NCI-H2171 treated with DMSO at 0.1 percent for 48 hours (cell line): ENCODE data around the gene ZNF276.
"Not testable (repeated sequence)": the region's sequence is repeated elsewhere in the genome, so short reads cannot be mapped to it uniquely, and the experiment has no call there.

Source experiments
- DNase-seq: peaks from one replicate; lab custom pipeline; 2025; lab: John Stamatoyannopoulos, UW

Gene ZNF276

GRCh38 chr16:89783952-89784351 lies 62.6 kb downstream of the ZNF276 start:
- DNase-seq, result not testable (repeated sequence)

- no peak for DNase-seq
Measured at GRCh38 chr16:89784406-89784805, 63.1 kb downstream of the ZNF276 start.

DNA sequence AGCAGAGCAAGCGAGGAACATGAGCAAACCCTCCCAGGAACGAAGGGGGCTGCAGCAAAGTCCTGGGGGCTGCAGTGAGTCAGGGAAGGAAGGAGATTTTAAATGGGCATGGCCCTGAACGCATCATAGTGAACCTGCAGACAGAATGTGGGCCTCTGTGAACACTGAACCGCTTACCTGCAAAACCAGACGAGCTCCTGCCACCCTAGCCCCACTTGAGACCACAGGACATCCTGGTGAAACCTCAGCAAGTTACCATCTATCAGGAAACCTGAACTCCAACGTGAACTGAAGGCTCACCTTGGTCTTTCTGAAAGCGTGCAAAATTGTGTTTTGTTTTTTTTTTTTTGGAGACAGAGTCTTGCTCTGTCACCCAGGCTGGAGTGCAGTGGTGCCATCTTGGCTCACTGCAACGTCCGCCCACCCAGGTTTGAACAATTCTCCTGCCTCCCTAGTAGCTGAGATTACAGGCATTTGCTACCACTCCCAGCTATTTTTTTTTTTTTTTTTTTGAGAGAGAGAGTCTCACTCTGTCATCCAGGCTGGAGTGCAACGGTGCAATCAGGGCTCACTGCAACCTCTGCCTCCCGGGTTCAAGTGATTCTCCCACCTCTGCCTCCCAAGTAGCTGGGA lies 64.3 kb downstream of the ZNF276 start:
- DNase-seq, result no peak

DNA sequence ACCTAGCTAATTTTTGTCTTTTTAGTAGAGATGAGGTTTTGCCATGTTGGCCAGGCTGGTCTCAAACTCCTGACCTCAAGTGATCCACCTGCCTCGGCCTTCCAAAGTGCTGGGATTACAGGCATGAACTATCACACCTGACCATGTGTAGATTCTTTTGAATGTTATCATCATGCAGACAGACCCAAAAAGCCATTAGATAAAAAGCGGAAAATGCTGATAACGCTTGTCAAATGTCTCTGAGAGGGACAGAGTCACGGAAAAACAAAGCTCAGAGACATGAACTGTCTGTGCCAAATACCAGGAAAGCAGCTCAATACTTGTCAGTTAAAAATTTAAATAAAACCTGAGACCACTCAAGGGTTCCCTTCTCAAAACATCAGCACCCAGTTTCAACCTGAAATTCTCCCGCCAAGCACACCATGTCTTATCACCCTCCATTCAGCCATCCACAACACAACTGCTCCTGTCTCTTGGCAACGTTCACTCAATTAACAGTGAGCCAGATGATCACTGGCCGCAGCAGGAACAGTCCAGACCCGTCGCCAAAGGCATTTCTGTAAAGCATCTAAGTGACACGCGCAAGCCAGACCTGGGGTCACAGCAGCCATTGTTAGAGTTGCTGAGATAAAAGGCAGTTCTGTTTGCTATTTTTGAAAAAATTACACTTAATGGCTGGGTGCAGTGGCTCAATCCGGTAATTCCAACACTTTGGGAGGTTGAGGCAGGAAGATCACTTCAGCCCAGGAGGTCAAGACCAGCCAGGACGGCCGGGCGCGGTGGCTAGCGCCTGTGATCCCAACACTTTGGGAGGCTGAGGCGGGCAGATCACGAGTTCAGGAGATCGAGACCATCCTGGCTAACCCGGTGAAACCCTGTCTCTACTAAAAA lies 65.4 kb downstream of the ZNF276 start:
- no peak for DNase-seq

GRCh38 chr16:89787365-89787805 lies 66.0 kb downstream of the ZNF276 start:
- no peak for DNase-seq
